ENCODE results near the gene WNT7A. TPM values are rescaled to one million over a fixed set of nuclear protein-coding genes. Genes with fewer than 3 reads are reported as not detected.
"Not testable (repeated sequence)": the region's sequence is repeated elsewhere in the genome, so short reads cannot be mapped to it uniquely, and the experiment has no call there.

The WNT7A gene
- total RNA-seq, 1 experiment from 2014 or later: not detected

DNA sequence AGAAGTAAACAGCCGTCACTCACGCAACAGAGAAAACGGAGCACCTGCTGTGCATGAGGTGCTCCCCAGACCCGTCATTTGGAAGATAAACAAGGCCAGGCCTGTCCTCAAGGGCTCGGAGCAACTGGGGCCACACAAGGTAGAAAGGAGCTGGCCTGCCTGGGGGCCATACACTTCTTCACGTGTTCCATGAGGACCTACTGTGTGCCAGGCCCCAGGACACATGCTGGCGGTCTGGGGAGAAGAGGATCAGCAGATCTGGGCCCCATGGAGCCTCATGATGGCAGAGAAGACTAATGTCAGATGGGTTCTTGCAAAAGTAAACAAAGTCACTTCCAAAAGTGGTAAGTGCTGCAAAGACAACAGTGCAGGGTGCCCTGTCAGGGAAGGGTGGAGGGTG, 14.3 kb downstream of the WNT7A start:
- no peak for DNase-seq (ENCODE audit: low spot score)

DNA sequence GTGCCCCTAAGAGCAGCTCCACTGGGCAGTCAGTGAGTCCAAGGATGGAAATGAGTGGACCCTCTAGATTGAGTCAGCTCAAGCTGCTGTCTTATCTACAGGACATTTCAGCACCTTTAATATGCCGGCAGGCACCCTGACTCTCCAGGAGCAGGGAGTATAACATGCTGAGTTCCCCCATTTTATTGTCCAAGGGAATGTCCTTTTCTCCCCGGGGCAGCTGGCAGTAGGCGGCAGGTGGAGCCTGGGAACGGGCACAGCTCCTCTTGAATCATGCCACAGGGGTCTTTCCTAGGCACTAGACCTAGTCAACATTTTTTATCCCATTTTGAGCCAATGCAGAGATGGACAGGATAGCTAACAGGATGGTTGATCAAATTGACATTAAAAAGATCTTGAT, 14.8 kb downstream of the WNT7A start:
- DNase-seq (ENCODE audit: low spot score): no peak

DNA sequence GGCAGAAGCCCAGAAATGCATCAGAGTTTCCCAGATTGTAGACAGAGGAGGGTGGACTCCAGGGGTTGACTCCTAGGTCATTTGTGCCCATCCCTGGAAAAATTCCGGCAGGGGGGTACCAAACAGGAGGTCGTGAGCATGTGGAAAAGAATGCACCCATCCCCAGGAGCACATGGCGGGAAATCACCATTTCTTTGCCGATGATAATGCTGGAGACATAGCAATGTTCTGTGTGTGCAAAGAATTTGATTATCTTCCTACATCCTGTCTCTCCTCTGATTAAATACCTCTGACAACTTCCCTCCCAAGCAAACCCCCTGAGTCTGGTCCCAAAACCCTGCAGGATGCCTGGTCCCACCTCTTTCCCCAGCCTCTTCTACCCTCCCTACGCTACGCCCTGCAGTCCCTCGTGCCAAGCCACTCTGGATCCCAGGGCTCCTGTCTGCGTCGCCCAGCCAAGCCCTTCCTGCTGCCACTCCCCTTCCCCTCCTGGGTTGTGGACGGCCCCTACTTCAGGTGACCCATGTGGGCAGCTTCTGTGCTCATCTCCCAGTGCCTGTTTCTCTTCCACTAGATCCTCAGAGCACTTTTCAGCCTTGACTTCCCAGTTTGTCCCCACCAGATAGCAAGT, 15.8 kb downstream of the WNT7A start:
- no peak for DNase-seq (ENCODE audit: low spot score)

DNA sequence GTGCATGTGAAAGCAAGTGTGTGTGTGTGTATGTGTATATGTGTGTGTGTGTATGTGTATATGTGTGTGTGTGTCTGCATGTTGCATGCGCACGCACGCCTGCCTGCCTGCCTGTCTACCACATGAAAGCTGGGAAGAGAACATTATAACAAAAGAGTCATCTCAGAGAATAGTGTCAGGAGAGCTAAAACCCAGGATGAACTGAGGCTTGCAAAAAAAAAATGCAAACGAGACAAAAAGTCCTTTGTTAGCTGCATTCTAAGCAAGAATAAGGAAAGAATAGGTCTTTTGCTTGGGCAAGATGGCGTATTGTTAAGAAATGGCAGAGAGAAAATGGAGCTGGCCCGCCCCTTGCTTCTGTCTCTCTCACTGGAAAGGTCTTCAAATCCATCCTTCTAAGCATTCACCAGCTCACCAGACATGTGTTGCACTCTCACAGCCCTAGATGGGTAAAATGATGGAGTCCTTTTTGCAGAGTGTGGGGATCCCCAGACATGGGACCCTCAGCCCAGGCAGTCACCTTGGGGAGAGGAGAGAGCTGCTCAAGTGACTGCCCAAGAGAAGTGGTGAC, 16.4 kb downstream of the WNT7A start:
- DNase-seq (ENCODE audit: low spot score): no peak

DNA sequence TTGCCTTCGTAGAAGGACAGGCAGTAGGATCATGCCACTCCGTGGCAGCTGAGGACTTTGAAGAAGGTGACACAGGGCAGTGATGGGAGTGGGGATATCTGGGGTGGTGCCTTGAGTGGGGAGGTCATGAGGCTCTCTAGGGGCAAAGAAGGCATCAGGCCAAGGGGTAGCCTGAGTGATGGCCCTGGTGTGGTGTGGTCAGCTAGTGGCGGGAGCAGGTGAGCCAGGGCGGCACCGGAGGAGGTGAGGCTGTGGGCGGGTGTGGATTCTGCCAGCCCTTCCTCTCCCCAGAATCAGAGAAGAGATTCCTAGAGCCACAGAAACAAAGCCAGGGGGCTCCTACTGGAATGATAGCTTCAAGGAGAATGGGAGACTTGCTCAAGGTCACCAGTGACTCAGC, 18.4 kb downstream of the WNT7A start:
- DNase-seq (ENCODE audit: low spot score): no peak

DNA sequence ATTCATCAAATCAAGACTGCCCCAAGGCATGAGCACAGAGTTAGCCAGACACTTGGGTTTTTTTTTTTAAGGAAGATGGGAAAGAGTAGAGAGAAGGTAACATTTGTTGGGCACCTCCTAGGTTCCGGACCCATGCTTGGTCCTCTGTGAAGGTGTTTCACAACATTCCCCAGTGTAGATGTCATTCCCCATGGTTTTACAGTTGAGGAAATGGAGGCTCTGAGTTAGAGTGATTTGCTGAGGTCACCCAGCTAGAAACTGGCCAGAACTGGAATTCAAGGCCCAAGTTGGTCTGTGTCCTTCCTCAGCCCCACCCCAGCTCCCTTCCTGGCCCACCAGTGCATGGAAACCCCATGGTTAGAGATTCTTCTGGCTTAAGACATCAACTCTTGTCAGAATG, 19.9 kb downstream of the WNT7A start:
- no peak for DNase-seq (ENCODE audit: low spot score)

DNA sequence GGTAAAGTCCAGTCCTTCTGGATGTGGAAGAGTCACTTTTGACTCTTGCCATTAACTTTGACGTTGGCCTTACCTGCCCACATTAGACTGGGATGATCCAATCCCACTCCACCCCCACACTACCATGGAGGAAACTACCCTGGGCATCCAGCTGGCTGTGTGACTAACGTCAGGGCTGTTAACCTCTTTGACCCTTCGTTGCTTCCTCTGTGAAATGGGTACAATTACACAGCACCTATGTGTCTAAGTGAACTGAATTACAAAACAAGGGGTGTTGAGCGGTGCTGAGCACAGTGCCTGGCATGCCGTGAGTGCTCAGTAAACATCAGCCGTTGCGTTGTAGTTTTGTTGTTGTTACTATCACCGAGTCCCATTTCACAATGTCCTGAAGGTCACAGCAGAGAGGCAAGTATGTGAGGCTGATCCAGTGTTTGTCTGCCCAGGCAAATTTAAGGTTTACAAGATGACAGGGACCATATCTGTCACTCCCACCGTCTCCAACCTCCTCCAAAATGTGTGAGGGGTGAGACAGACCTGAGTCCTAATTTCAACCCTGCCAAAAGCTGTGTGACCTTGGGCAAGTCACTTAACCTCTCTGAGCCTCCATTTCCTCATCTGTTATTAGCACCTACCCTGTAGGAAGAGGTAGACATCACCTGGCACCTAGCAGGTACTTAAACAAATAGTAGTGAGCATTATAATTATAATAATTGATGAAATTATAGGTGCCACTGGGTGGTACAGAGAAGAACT, 20.9 kb downstream of the WNT7A start:
- DNase-seq (ENCODE audit: low spot score): no peak

DNA sequence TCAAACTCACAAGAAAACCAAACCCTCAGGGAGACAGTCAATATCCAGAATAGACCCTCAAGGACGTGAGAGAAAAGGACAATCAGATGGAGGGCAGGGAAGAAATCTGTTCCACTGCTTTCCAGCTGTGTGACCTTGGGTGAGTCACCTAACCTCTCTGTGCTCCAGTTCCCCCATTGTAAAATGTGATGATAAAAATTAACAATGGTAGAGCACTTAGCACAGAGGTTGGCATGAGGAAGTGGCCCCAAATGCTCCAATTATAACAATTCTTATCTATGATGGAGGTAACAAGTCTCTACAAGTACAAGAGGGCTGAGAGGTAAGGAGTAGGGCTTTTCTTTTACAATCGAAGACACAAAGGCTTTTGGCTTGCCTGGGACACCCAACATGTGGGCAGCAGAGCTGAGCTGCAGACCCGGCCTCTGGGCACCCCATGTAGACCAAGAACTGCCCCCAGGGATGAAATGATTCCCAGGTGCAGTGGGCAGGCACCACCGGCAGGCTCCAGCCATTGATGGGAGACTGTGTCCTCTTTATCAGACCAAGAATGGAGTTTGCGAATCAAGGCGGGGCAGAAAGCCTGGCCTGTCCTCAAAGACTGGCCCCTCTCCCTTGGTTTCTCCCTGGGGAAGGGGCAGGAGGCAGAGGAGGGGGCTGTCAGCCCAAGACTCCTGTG, 22.0 kb downstream of the WNT7A start:
- no peak for DNase-seq (ENCODE audit: low spot score)

DNA sequence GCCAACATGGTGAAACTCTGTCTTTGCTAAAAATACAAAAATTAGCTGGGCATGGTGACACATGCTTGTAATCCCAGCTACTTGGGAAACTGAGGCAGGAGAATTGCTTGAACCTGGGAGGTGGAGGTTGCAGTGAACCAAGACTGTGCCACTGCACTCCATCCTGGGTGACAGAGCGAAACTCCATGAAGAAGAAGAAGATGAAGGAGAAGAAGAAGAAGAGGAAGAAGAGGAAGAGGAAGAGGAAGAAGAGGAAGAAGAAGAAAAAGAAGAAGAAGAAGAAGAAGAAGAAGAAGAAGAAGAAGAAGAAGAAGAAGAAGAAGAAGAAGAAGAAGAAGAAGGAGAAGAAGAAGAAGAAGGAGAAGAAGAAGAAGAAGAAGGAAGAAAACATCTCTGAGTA, 23.2 kb downstream of the WNT7A start:
- not testable (repeated sequence) for DNase-seq (ENCODE audit: low spot score)

DNA sequence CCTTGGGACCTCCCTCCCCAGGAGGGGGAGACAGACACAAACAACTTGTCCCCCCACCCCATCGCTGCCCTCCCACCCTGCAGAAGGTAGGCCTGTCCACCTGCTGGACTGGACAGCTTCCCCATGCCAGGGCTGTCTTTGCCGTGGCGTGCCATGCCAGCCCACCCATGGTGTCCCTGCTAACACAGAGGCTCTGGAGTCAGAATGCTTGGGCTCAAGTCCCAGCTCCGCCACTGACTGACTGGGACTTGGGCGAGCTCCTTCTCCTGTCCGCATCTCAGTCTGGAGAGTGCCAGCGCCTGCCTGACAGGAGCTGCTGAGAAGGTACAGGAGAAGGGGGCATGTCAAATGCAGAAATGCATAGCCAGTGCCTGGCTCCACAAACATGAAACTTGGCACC, 23.9 kb downstream of the WNT7A start:
- DNase-seq (ENCODE audit: low spot score): no peak

DNA sequence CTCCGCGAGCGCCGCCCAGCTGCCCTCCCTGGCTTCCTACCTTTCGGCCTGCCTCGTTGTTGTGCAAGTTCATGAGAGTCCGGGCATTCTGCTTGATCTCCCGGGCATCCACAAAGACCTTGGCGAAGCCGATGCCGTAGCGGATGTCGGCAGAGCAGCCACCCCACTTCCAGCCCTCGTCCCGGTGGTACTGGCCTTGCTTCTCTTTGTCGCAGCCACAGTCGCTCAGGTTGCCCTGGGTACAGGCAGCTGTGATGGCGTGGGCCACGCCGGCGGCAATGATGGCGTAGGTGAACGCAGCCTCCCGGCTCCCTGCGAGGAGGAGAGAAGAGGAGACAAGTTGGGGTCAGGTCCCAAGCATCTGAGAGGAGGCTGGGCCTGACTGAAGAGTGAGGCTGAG, 25.4 kb downstream of the WNT7A start:
- no peak for DNase-seq (ENCODE audit: low spot score)

DNA sequence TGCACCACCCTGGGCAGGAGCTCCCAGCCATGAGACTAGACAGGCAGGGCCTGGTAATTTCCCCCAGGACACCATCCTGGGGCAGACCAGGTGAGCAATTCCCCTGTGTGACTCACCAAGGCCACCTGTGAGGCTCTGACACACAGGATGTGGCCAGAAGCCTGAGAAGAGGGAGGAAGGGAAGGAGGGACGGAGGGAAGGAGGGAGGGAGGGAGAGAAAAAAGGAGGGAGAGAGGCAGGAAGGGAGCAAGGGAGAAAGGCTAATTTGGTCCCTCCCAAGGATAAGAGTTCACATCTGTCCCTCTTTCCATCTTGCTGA, 25.9 kb downstream of the WNT7A start:
- DNase-seq (ENCODE audit: low spot score): peak; percentile 91

DNA sequence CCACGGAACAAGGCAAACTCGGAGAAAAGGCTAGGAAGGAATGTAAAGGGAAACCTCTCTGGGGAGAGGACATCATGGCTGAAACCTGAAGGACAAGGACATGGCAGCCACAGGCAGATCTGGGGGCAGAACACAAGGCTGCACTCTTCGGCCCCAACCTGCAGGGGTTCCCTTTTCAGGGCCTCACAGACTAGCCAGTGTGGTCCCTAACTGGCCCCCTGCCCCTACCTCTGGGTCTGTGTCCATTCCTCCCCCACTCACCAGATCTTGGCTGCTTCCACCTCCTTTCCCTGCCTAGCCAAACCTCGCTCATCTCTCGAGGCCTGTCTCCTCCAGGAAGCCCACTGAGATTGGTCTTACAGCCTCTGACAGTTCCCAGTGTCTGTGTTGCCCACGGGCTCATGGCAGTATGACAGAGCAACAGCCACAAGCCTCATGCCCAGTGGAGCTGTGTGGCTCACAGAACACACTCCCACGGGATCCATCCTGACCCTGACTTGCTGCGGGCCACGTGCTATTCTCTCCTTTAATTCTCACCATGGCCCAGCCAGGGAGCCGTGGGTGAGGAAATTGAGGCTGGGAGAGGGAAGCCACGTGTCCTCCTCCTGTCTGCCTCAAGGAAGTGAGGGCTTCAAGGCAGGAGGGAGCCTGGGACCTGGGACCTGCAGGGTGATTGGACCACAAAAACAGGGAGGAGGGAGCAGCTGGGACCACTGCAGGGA, 26.5 kb downstream of the WNT7A start:
- no peak for DNase-seq (ENCODE audit: low spot score)

DNA sequence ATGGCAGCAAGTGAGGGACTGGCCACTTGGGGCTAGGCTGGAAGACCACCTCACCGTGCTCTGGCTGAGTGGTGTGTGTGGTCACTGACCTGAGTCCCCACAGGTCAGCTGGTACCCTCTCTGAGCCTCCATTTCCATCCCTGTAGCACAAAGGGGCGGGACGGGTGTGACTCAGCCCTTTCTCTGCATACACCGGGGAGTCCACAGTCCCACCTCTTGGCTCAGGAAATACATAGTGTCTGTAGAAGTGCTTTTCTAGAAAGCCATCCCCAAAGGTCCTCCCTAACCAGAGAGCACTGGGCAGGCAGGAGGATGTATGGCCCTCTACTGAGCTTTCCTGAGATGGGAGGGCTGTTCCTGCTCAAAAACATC, 27.2 kb downstream of the WNT7A start:
- peak; percentile 60 for DNase-seq (ENCODE audit: low spot score)

DNA sequence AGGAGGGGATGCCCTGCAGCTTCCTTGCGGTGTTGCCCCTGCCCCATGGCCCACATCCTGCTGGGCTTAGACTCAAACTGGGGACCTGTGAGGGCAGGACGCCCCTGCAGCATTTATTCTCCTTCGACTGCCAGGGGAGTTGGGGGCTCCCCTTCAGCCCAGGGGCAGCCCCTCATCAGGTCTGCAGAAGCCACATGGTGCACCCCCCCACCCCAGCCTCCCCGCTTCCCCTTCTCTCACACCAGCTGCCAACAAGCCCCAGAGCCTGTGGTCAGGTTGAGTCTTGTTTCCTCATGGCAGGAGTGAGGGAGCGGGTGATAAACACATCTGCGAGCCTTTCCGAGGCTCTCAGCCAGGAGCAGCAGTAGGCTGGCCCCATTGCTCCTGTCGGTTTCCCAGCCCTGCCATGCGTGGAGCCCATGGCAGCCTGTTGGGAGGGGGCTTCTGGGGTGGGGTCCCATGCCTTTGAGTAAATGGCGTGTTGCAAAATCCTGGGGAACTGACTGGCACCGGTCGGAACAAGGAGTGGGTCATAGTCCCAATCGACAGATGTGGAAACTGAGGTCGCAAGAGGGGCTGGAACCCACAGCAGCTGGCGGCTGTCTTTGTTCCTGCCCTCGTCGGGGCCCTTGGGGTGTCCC, 27.8 kb downstream of the WNT7A start:
- no peak for DNase-seq (ENCODE audit: low spot score)

DNA sequence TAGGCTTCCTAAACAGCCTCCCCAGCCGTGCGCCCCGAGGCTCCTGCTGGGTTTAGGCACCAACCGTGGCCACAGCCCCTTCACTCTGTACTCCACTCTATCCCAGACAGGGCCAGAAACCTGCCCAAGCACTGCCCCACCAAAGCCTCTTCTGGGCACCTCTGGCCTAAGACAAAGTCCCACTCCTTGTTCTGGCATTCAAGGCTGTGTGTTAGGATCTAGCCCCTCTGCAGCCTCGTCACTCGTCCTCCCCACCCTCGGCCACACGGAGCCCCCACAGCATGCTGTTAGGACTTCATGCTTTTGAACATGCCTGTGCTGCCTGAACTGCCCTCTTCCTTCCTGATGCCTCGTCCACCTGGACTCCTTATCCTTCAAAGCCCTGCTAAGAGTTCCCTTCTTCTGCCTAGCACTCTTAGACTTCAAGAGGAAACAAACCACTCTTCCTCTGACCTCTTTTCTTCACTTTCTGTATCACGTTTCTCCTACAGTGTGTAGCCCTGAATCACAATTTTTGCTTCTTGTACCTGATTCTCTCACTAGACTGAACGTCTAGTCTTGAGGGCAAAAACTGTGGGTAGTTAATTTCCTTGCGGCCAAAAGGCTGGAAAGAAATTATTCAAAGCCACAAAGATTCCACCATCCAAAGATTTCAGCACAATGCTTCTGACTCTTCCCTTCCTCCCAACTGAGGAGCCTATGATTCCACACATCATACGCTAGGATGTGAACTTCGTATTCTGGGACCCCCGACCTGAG, 28.6 kb downstream of the WNT7A start:
- no peak for DNase-seq (ENCODE audit: low spot score)

DNA sequence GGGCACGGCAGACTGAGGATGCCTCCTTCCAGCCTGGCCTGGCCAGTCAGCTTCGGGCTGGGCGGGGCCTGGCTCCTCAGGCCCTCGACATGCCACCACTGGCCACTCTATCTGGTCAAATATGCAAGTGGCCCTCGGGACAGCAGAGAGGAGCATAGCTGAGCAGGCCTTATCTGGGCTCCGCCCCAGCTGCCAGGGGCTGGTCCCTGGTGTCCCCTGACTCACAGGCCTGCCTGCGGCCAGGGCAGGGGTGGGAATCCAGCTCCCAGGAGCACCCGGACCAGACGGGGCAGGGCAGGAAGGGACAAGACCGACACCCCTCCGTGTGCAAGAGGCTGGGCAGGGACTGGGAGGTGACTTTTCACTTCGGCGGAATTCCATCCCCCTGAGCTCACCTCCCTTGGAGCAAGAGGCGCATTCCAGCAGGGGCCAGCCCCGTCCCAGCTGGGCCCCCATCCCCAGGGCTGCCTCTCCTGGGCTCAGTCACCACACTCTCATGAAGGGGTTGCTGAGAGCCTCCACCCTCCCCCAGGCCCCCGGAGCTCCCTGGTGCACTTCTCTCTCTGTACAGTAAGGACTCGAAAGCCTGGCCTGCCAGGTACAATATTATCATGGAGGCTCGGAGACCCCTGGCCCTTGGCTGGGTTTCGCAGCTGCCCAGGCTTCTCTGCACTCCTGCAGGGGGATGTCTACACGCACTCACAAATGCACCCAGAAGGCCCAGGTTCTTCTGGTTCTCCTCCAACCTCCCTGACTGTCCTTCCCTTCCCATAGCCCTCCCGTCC, 29.5 kb downstream of the WNT7A start:
- DNase-seq (ENCODE audit: low spot score): peak; percentile 94

DNA sequence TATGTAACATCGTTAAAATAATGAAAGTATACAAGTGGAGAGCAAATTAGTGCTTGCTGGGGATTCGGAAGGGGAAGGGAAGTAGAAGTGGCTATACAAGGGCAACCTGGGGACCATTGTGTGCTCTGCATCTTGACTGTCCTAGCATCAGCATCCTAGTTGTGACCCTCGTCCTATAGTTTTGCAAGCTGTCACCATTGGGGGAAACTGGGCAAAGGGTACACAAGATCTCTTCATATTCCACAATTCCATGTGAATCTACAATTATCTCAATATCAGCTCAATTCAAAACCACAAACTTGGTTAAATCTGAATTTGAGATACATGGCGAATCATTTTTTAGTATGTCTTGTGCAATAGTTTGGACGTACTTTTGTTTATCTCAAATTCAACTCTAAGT, 30.9 kb downstream of the WNT7A start:
- no peak for DNase-seq (ENCODE audit: low spot score)

DNA sequence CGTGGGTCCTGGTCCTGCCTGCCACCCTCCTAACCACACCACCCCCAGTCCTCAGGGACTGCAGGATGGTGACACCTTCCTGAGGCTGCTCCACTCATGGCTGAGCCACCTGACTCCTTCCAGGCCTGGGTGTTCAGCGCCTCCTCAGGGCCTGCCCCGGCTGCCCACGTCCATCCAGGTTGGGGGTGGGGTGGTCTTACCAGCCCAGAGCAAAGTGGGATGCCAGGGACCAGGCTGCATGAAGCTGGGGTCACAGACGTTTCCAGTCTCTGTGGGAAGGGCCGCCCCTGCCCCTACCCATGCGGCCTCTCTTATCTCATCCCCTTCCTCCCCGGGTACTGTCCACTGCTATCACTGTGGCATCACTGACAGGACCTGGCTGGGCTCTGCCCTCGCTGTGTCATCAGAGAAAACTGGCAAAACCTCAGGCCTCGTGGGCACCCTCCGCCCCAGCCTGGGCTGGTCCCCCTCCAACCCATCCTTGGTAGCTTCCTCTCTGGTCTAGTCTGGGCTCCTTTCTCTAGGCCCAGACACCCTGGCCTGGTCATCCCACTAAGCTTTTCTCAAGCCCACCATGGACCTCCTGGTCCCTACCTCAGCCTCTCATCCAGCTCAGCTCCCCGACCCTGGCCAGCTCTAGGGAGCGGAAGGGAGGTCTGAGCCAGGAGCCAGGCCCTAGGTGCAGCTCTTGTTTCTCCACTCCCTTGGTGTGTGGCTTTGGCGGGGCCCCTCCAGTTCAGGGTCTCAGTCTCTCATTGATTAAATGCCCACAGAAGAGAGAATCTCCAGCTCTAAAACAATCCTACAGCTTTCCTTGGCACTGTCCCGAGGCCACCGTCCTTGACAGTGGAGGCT, 32.9 kb downstream of the WNT7A start:
- DNase-seq (ENCODE audit: low spot score): no peak

All from A172 (cell line).